ENCODE data around the gene NTRK2. TPM values are rescaled to one million over a fixed set of nuclear protein-coding genes. Genes with fewer than 3 reads are reported as not detected.

The NTRK2 gene
- total and polyA plus RNA-seq, 5 experiments from 2014 or later = not detected

- peaks cover 9 to 27% (median 20%) of the 10 kb centered on the region in 5 donors for H3K27me3 Mint-ChIP-seq
- POLR2A ChIA-PET = no interaction called here
- H3K4me3 Mint-ChIP-seq = no peak overlapping the region
- H3K27ac Mint-ChIP-seq = peak overlapping the region in 1 of 10 donors; percentile 11
- H3K4me1 Mint-ChIP-seq = peaks cover 0 to 1% (median 0%) of the 10 kb centered on the region in 4 donors
- ATAC-seq (no peak), DNase-seq (no peak)
- H3K36me3 Mint-ChIP-seq = no peaks in the 10 kb centered on the region
- H3K9me3 Mint-ChIP-seq = peaks cover 0 to 10% (median 0%) of the 10 kb centered on the region in 9 donors
Observed at GRCh38 chr9:84991514-84991870, 322.0 kb downstream of the NTRK2 start.

- Mint-ChIP-seq H3K27ac (no peak overlapping the region), H3K4me3 (no peak overlapping the region), H3K9me3 (peaks cover 0 to 10% (median 0%) of the 10 kb centered on the region in 9 donors), H3K4me1 (peaks cover 0 to 1% (median 0%) of the 10 kb centered on the region in 4 donors), H3K36me3 (no peaks in the 10 kb centered on the region), H3K27me3 (peaks cover 10 to 32% (median 20%) of the 10 kb centered on the region in 5 donors)
- ATAC-seq (no peak), DNase-seq (no peak)
- POLR2A ChIA-PET = no interaction called here
Observed at GRCh38 chr9:84992381-84992780, 322.9 kb downstream of the NTRK2 start.

- H3K4me1 Mint-ChIP-seq = no peaks in the 10 kb centered on the region
- H3K4me3 Mint-ChIP-seq = no peak overlapping the region
- H3K27me3 Mint-ChIP-seq = peaks cover 6 to 37% (median 20%) of the 10 kb centered on the region in 5 donors
- H3K27ac Mint-ChIP-seq = no peak overlapping the region
- ATAC-seq (no peak), DNase-seq (no peak)
- POLR2A ChIA-PET = no interaction called here
- no peaks in the 10 kb centered on the region for H3K36me3 Mint-ChIP-seq
- peaks cover 0 to 10% (median 0%) of the 10 kb centered on the region in 9 donors for H3K9me3 Mint-ChIP-seq
Observed at GRCh38 chr9:84993105-84993504, 323.6 kb downstream of the NTRK2 start.

GRCh38 chr9:84996029-84996428 is 326.5 kb downstream of the NTRK2 start:
- no peaks in the 10 kb centered on the region for H3K4me1 Mint-ChIP-seq
- no peak overlapping the region for H3K4me3 Mint-ChIP-seq
- POLR2A ChIA-PET = no interaction called here
- ATAC-seq (no peak), DNase-seq (no peak)
- H3K36me3 Mint-ChIP-seq = peaks cover 0 to under 1% (median 0%) of the 10 kb centered on the region in 3 donors
- H3K27me3 Mint-ChIP-seq = peaks cover 13 to 54% (median 30%) of the 10 kb centered on the region in 5 donors
- peaks cover 0 to 23% (median 3%) of the 10 kb centered on the region in 9 donors for H3K9me3 Mint-ChIP-seq
- no peak overlapping the region for H3K27ac Mint-ChIP-seq

- DNase-seq = no peak
- POLR2A ChIA-PET = no interaction called here
- Mint-ChIP-seq H3K27ac (no peak overlapping the region), H3K36me3 (peaks cover 0 to 5% (median 0%) of the 10 kb centered on the region in 3 donors), H3K9me3 (peaks cover 0 to 28% (median 5%) of the 10 kb centered on the region in 9 donors), H3K4me3 (no peak overlapping the region), H3K27me3 (peaks cover 15 to 61% (median 27%) of the 10 kb centered on the region in 5 donors), H3K4me1 (no peaks in the 10 kb centered on the region)
- ATAC-seq = no peak
Observed at GRCh38 chr9:84996716-84997115, 327.2 kb downstream of the NTRK2 start.

GRCh38 chr9:84997472-84997871 is 327.9 kb downstream of the NTRK2 start:
- no peak overlapping the region for H3K4me3 Mint-ChIP-seq
- H3K27ac Mint-ChIP-seq = no peak overlapping the region
- DNase-seq (no peak), ATAC-seq (no peak)
- peaks cover 15 to 62% (median 27%) of the 10 kb centered on the region in 5 donors for H3K27me3 Mint-ChIP-seq
- H3K4me1 Mint-ChIP-seq = no peaks in the 10 kb centered on the region
- POLR2A ChIA-PET = no interaction called here
- peaks cover 0 to 5% (median 0%) of the 10 kb centered on the region in 3 donors for H3K36me3 Mint-ChIP-seq
- peaks cover 0 to 28% (median 5%) of the 10 kb centered on the region in 9 donors for H3K9me3 Mint-ChIP-seq

GRCh38 chr9:84998639-84999038 is 329.1 kb downstream of the NTRK2 start:
- DNase-seq = no peak
- POLR2A ChIA-PET = no interaction called here
- H3K27me3 Mint-ChIP-seq = peaks cover 10 to 62% (median 19%) of the 10 kb centered on the region in 5 donors
- no peak for ATAC-seq
- H3K36me3 Mint-ChIP-seq = peaks cover 0 to 5% (median 0%) of the 10 kb centered on the region in 3 donors
- H3K27ac Mint-ChIP-seq = no peak overlapping the region
- peaks cover 0 to 23% (median 5%) of the 10 kb centered on the region in 9 donors for H3K9me3 Mint-ChIP-seq
- H3K4me1 Mint-ChIP-seq = no peaks in the 10 kb centered on the region
- no peak overlapping the region for H3K4me3 Mint-ChIP-seq

- H3K4me3 Mint-ChIP-seq = no peak overlapping the region
- DNase-seq (no peak), ATAC-seq (no peak)
- H3K27ac Mint-ChIP-seq = no peak overlapping the region
- peaks cover 0 to 17% (median 5%) of the 10 kb centered on the region in 9 donors for H3K9me3 Mint-ChIP-seq
- peaks cover 0 to 5% (median 0%) of the 10 kb centered on the region in 3 donors for H3K36me3 Mint-ChIP-seq
- peaks cover 9 to 57% (median 15%) of the 10 kb centered on the region in 5 donors for H3K27me3 Mint-ChIP-seq
- no peaks in the 10 kb centered on the region for H3K4me1 Mint-ChIP-seq
- POLR2A ChIA-PET = no interaction called here
Observed at GRCh38 chr9:84999788-85000187, 330.3 kb downstream of the NTRK2 start.

- peaks cover 0 to 17% (median 5%) of the 10 kb centered on the region in 9 donors for H3K9me3 Mint-ChIP-seq
- POLR2A ChIA-PET = no interaction called here
- no peak overlapping the region for H3K4me3 Mint-ChIP-seq
- no peaks in the 10 kb centered on the region for H3K4me1 Mint-ChIP-seq
- peaks cover 6 to 61% (median 20%) of the 10 kb centered on the region in 5 donors for H3K27me3 Mint-ChIP-seq
- DNase-seq (no peak), ATAC-seq (no peak)
- H3K27ac Mint-ChIP-seq = no peak overlapping the region
- H3K36me3 Mint-ChIP-seq = peaks cover 0 to 5% (median 0%) of the 10 kb centered on the region in 3 donors
Observed at GRCh38 chr9:85001925-85002324, 332.4 kb downstream of the NTRK2 start.

- no peaks in the 10 kb centered on the region for H3K4me1 Mint-ChIP-seq
- ATAC-seq (no peak), DNase-seq (no peak)
- peaks cover 4 to 51% (median 14%) of the 10 kb centered on the region in 5 donors for H3K27me3 Mint-ChIP-seq
- peaks cover 0 to 15% (median 5%) of the 10 kb centered on the region in 9 donors for H3K9me3 Mint-ChIP-seq
- POLR2A ChIA-PET = no interaction called here
- H3K27ac Mint-ChIP-seq = no peak overlapping the region
- no peak overlapping the region for H3K4me3 Mint-ChIP-seq
- H3K36me3 Mint-ChIP-seq = peaks cover 0 to 5% (median 0%) of the 10 kb centered on the region in 3 donors
Observed at GRCh38 chr9:85004818-85005413, 335.4 kb downstream of the NTRK2 start.

GRCh38 chr9:85007748-85008147 is 338.2 kb downstream of the NTRK2 start:
- peaks cover 0 to 2% (median 0%) of the 10 kb centered on the region in 9 donors for H3K9me3 Mint-ChIP-seq
- no peak overlapping the region for H3K27ac Mint-ChIP-seq
- POLR2A ChIA-PET = no interaction called here
- H3K4me3 Mint-ChIP-seq = no peak overlapping the region
- no peaks in the 10 kb centered on the region for H3K4me1 Mint-ChIP-seq
- DNase-seq (no peak), ATAC-seq (no peak)
- no peaks in the 10 kb centered on the region for H3K36me3 Mint-ChIP-seq
- peaks cover 0 to 25% (median 10%) of the 10 kb centered on the region in 5 donors for H3K27me3 Mint-ChIP-seq

- Mint-ChIP-seq H3K27ac (no peak overlapping the region), H3K27me3 (peaks cover 0 to 21% (median 10%) of the 10 kb centered on the region in 5 donors), H3K4me3 (no peak overlapping the region), H3K36me3 (no peaks in the 10 kb centered on the region), H3K9me3 (peaks cover 0 to 2% (median 0%) of the 10 kb centered on the region in 9 donors), H3K4me1 (no peaks in the 10 kb centered on the region)
- no peak for DNase-seq
- ATAC-seq = no peak
- POLR2A ChIA-PET = no interaction called here
Observed at GRCh38 chr9:85008215-85008614, 338.7 kb downstream of the NTRK2 start.

GRCh38 chr9:85009251-85009650 is 339.7 kb downstream of the NTRK2 start:
- no peaks in the 10 kb centered on the region for H3K36me3 Mint-ChIP-seq
- H3K27me3 Mint-ChIP-seq = peaks cover 1 to 19% (median 13%) of the 10 kb centered on the region in 5 donors
- no peak for ATAC-seq
- no peak overlapping the region for H3K27ac Mint-ChIP-seq
- POLR2A ChIA-PET = no interaction called here
- no peak for DNase-seq
- no peaks in the 10 kb centered on the region for H3K4me1 Mint-ChIP-seq
- peaks cover 0 to 2% (median 0%) of the 10 kb centered on the region in 9 donors for H3K9me3 Mint-ChIP-seq
- H3K4me3 Mint-ChIP-seq = no peak overlapping the region

- no peaks in the 10 kb centered on the region for H3K9me3 Mint-ChIP-seq
- H3K27ac Mint-ChIP-seq = no peak overlapping the region
- no peak for DNase-seq
- no peaks in the 10 kb centered on the region for H3K36me3 Mint-ChIP-seq
- peaks cover 5 to 20% (median 12%) of the 10 kb centered on the region in 5 donors for H3K27me3 Mint-ChIP-seq
- no peaks in the 10 kb centered on the region for H3K4me1 Mint-ChIP-seq
- POLR2A ChIA-PET = no interaction called here
- ATAC-seq = no peak
- no peak overlapping the region for H3K4me3 Mint-ChIP-seq
Observed at GRCh38 chr9:85013703-85014102, 344.2 kb downstream of the NTRK2 start.

Measured in naive thymus-derived CD8-positive, alpha-beta T cell (primary cell).